Measurements from ENCODE around the gene MYH10.
A peak's percentile ranks its signal among the peaks of the same experiment; 100 is the strongest.

Gene MYH10

DNA sequence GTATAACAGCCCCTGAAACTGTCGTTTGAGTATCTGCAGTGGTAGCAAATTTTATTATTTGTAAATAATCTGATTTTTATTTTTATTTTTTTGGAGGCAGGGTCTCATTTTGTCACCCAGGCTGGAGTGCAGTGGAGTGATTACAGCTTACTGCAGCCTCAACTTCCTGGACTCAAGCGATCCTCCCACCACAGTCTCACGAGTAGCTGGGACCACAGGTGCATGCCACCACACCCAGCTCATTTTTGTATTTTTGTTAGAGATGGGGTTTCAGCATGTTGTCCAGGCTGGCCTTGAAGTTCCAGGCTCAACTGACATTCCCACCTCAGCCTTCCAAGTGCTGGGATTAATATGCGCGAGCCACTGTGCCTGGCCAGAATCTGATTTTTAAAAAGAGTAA, 192.1 kb downstream of the MYH10 start:
- DNase-seq = no peak

DNA sequence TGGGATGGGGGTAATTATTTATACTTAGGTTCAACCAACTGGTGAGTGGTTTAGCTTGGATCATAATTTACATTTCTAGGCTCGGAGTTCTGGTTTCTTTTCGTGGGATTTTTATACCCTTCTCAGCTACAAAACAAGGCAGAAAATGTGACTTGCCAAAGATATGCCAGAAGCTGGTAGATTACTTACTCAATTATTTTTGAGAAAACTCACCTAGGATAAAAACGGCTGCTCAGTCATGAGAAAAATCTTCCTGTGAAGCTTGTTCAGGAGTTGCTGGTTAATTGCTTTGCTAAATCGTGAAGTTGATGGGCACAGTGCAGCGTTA, 193.7 kb downstream of the MYH10 start:
- DNase-seq = no peak

GRCh38 chr17:8436169-8436843, 194.2 kb downstream of the MYH10 start:
- peak; percentile 51 to 57 for DNase-seq

DNA sequence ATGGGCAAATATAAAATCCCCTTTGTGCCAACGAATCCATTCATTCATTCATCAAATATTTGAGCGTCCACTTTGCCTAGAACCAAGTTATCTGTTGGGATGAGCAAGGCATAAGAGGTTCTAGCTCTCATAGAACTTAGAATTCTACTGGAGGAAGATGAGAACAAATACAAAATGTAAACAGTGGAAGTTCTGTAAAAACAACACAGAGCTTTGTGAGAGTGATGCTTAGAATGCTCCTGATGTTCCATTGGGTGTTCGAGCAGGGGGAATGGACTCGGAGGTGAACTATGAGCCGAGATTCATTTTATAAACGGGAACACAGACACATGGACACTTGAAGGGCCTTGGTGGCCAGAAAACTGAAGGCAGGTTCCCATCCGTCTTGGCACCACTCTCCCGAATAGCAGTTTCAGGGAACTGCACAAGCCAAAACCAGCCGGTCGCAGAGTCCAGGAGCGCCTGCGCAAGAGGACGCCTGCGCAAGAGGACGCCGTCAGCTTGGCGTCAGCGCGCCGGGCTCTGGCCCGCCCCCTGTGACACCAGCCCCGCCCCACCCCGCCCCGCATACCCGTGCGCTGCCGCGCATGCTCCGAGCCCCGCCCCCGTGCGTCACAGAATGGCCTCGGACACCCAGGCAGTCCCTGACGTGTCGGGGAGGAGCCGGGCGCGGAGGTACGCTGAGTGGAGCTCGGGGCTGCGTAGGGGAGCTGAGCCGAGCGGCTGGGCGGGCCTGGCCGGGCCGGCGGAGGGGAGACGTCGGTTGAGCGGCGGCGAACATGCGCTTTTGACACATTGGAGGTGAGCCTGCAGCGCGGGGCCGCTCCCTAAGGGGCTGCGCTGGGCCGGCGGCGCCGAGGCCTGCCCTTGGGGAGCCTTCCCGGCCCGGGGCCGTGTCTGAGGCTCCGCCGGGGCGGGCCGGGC, 195.0 kb downstream of the MYH10 start, which contains the start of gene NDEL1:
TSS of gene NDEL1 (plus strand) at position 640 of the 924 bp plus-strand sequence. CDS start 8,388 bp downstream, outside the sequence.
- peak; percentile 98 to 100 for DNase-seq

DNA sequence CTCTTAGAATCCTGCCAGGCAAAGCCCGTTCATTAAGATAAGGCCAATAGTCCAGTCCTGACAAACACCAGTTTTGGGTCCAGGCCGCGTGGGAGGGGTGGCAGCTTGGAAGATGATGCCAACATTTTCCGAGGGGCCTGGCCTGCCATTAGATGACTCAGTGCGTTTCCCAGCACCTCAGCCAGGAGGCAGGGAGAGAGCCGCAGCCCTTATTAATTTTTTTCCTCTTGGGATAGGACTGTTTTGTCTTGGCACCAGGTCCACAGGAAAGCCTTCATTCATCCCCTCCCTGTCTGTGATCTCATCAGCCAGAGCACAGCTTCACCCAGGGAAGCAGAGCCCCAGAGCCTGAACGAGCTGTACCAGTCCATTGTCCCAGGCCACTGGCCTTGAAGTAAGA, 199.6 kb downstream of the MYH10 start:
- DNase-seq = no peak

GRCh38 chr17:8426802-8427201, 203.7 kb downstream of the MYH10 start:
- no peak for DNase-seq

- DNase-seq = no peak
These were observed 204.3 kb downstream of the MYH10 start for GRCh38 chr17:8426094-8426720.
